Inflammatory macrophage (primary cell): Measurements from ENCODE around the gene LUM.

Experiments used
- DNase-seq, 2 donors: peaks; one replicate each; pipeline ENCODE4 v3.0.0-alpha.2; 2020 to 2022
- total RNA-seq, 18 experiments: gene quantifications; one replicate each; lab custom pipeline; 2026; ENCODE audit warnings: mixed read lengths in 6 of 18, inconsistent platforms in 2 of 18; lab: John Stamatoyannopoulos, UW

LUM gene
- 0 to 0.11 (median 0) reads per million in 18 experiments for total RNA-seq

- DNase-seq, result no peak
These were observed at the start of gene LUM for GRCh38 chr12:91111366-91112325. TSS of gene LUM (minus strand) at chr12:91111494. CDS start at chr12:91108979, 2,515 bp downstream.

- no peak for DNase-seq
These were observed 49.7 kb upstream of the LUM start for GRCh38 chr12:91161009-91161408.

GRCh38 chr12:91155990-91156389 lies 44.7 kb upstream of the LUM start:
- no peak for DNase-seq

DNA sequence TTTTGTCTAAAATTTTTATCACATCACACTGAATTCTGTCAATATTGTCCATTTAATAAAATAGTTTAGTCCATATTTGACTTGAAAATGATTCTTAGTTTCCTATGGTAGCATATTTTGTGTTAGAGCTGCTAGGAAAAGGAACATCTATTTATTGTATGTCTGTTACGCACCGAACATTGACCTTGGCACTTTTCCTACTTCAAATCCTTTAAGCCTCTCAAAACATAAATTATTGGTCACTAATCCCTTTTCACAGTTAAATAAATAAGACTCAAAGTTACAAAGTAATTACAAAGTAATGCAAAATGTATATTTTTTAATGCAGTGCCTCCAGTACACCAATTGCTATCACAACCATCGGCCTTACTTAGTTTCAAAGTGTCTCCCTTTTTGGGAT lies 42.8 kb upstream of the LUM start:
- no peak for DNase-seq

- DNase-seq, result no peak
These were observed 32.8 kb upstream of the LUM start for GRCh38 chr12:91144053-91144452.

- DNase-seq, result no peak
These were observed 31.9 kb upstream of the LUM start for GRCh38 chr12:91143206-91143605.

DNA sequence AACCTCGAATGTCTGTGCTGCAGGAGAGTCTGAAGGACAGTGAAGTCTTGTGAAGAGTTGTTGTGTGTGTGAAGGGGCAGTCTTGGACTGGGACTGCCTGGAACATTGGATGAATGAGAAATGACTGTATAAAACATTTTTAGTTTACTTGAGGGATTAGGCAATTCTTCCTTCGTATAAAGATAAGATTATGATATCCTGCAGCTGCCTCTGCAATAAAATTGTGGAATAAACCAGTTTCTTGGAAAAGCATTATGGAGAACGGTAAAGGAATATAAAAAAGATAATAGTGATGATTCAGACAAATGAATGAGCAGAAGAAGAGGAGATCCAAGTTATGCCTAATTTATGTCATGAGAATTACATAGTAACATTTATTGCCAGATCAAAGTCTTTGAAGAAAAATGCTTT lies 30.9 kb upstream of the LUM start:
- DNase-seq, result no peak

GRCh38 chr12:91140026-91140931 lies 29.0 kb upstream of the LUM start:
- no peak for DNase-seq

- DNase-seq, result no peak
These were observed 28.0 kb upstream of the LUM start for GRCh38 chr12:91139286-91139685.

- no peak for DNase-seq
These were observed 27.1 kb upstream of the LUM start for GRCh38 chr12:91138337-91138920.

DNA sequence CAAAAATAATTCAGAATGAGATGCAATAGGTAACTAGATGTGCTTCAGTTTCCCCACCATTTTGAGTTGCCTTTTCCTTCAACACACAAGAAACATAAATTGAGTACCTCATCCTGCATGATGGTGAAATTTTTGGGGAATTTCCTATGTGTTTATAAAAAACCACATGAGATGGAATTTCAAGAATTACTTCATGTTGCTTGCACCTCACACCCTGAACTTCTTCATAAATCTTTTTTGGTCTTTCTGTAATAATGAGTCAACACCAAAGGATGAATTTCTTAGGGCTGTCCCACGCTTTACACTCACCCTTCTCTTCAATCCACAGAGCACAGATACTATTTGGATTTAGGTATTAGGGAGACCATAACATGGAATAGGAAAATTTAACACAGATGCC lies 22.6 kb upstream of the LUM start:
- no peak for DNase-seq

DNA sequence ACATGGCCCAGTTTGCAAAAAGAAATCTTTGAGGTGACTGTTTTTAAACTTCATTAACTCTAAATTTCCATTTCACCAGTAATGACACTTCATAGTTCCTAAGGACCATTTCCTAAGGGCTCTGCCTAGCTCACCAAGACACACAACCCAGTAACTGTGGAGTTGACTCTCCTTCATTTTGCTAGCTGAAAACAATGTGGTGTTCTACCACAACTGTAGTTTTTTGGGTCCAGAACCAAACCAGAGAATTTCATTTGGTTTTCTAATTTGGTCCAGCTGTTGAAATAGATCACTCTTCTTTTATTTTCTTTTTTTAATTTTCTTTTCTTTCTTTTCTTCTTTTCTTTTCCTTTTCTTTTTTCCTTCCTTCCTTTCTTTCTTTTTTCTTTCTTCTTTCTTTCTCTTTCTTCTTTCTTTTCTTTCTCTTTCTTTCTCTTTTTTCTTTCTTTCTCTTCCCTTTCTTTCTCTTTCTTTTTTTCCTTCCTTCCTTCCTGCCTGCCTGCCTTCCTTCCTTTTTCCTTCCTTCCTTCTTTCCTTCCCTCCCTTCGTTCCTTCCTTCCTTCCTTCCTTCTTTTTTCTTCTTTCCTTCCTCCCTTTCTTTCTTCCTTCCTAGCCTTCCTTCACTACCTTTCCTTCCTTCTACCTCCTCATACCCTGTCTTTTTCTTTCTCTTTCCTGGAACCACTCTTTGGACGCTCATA lies 18.5 kb upstream of the LUM start:
- DNase-seq, result no peak

DNA sequence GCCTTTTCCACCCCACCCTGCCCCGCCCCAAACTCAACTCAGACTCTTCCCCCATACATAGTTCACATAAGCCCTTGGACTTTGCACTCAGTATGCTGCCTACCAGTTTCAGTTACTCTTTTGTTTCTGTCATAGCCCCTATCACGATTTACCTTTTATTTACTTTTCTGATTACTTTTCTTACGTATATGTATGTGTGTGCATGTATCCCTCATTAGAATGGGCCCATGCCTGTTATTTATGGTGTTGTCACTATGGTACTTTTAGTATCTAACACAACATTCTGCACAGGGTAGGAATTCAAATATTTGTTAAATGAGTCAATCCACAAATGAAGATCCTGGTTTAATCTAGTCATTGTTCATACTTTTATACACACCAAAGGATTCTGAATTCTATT lies 16.5 kb upstream of the LUM start:
- no peak for DNase-seq

GRCh38 chr12:91127306-91127705 lies 16.0 kb upstream of the LUM start:
- DNase-seq, result no peak

GRCh38 chr12:91126516-91126915 lies 15.2 kb upstream of the LUM start:
- no peak for DNase-seq

- no peak for DNase-seq
These were observed 12.1 kb upstream of the LUM start for GRCh38 chr12:91123236-91123916.

DNA sequence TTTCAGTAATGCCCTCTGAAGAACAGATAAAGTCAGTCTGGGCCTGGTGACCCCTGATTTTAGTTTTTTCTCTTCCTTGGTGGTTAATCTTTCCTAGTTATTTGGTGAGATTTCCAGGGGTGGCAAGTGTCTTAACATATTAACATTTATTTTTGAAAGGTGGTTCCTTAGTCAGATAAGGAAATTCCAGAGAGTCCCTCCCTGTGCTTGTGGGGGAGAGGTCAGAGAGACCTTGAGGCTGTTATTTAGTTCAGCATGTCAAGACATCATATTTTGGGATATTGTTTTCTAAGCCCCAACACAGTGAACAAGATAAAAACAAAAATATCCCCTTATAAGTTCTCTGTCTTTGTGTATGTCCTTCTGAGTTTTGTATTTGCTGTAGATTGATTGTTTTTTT lies 9.5 kb upstream of the LUM start:
- DNase-seq, result no peak

- no peak for DNase-seq
These were observed 7.8 kb upstream of the LUM start for GRCh38 chr12:91119089-91119488.

GRCh38 chr12:91113621-91114020 lies 2.3 kb upstream of the LUM start:
- no peak for DNase-seq

DNA sequence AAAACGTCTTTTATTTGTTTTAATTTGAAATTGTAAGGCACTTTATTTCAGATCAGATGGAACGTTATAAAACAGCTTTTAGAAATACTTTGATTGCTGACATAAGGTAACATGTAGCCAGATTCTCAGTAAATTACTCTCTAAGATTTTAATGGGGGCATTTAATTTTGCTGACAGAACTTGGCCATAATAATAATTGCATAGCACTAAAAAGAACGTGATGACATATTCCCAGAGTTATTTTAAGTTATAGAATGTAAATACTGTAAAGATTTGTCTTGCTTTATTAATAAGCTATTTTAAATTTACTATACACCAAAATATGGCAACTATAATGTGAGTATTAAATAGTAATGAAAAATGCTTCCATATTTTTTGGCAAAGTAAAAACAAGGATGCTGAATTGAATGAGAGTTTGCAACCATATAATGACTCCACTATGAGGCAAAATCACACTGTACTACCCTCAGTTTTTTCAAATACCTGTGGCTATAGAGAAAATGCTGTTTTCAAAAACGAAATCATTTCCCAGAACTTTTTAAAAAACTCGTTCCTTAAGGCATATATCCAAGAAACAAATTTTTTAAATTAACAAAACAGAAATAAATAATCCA lies 876 bp downstream of the LUM start:
- no peak for DNase-seq

- no peak for DNase-seq
These were observed 1.5 kb downstream of the LUM start for GRCh38 chr12:91109581-91110310.
